ENCODE measurements around the gene TPCN2.

DNA sequence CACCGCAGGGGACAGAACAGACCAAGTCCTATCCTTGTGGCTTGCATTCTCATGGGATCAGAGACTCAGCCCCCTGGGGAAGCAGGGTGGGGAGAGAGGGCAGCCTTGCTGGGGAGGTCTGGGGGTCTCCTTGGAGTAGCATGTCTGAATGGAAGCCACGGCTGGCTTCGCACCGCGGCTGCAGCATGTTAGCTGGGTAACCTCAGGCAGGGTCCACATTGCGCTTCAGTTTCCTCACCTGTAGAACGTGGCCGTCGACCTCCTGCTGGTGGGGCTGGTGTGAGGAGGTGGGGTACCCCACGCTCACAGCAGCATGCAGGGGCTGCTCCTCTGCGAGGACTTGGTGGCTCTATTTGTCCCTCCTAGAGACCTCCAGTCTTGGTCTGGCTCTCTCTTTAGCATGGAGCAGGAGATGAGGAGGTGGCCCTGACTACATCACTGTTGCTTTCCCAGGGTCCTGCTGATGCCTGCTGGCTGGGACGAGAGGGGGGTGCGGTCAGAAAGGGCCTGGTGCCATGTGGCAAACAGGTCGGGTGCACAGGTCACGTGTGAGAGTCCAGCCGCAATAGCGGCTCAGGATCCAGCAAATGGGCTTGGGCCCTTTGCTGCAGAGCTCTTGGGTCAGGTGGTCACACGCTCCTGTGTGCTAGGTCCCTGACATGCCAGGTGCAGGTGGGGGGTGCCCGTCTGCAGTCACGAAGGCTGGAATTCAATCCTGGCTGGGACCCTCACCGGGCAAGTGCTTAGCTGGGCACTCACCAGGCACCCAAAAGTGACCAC, 71.6 kb downstream of the TPCN2 start:
- TF ChIP-seq, protein P1, sequence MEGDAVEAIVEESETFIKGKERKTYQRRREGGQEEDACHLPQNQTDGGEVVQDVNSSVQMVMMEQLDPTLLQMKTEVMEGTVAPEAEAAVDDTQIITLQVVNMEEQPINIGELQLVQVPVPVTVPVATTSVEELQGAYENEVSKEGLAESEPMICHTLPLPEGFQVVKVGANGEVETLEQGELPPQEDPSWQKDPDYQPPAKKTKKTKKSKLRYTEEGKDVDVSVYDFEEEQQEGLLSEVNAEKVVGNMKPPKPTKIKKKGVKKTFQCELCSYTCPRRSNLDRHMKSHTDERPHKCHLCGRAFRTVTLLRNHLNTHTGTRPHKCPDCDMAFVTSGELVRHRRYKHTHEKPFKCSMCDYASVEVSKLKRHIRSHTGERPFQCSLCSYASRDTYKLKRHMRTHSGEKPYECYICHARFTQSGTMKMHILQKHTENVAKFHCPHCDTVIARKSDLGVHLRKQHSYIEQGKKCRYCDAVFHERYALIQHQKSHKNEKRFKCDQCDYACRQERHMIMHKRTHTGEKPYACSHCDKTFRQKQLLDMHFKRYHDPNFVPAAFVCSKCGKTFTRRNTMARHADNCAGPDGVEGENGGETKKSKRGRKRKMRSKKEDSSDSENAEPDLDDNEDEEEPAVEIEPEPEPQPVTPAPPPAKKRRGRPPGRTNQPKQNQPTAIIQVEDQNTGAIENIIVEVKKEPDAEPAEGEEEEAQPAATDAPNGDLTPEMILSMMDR (IDR thresholded peaks at IDR 0.05; ENCODE audit: low read depth, low read length, missing input control): no peak
- TF ChIP-seq YY1 (IDR thresholded peaks at IDR 0.05) (no peak), TAF1 (conservative IDR thresholded peaks at IDR 0.05) (no peak), RAD21 (IDR thresholded peaks at IDR 0.05) (no peak)
